Measurements from ENCODE around the gene ZNF783.
"Not testable (repeated sequence)": the region's sequence is repeated elsewhere in the genome, so short reads cannot be mapped to it uniquely, and the experiment has no call there.

The ZNF783 gene

DNA sequence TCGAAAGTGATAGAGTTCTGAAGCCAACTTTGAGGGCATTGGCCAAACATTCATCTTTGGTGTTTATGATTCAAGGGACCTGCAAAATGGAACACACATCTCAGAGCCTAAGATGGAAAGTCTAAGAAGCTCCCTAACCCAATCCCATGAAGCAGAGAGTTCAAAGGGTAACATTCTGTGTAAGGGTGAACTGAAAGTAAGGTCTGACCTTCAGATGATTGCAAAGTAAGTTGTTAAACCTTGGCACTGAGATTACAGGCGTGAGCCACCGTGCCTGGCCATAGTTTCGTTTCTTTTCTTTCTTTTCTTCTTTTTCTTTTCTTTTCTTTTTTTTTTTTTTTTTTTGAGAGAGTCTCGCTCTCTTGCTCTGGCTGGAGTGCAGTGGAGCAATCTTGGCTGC lies 20.3 kb upstream of the ZNF783 start:
- DNase-seq: no peak

DNA sequence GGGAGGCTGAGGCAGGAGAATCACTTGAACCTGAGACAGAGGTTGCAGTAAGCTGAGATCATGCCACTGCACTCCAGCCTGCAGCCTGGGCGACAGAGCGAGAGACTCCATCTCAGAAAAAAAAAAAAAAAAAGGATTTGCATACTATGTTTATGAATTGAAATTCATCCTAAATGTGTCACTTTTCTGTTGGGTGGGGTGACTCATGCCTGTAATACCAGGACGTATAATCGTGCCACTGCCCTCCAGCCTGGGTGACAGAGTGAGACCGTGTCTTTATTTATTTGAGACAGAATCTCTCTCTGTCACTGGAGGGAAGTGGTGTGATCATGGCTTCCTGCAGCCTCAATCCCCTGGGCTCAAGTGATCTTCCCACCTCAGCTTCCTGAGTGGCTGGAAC lies 16.8 kb upstream of the ZNF783 start:
- peak; percentile 42 for DNase-seq

DNA sequence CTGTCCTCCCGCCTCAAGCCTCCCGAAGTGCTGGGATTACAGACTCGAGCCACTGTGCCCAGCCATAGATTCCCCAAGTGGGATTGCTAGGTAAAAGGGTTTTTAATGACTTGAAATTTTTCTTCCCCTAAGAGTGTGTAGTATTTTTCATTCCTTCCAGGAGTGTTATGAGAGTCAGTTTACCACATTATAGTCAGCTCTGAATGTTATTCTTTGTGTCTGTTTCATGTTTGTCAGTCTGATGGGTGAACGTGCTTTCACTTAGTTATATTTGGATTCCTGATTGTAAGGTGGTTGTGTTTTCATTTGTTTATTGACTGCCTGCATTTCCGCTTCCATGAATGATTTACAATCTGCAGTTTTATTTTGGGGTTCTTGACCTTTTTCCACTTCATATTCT lies 16.3 kb upstream of the ZNF783 start:
- DNase-seq: no peak

DNA sequence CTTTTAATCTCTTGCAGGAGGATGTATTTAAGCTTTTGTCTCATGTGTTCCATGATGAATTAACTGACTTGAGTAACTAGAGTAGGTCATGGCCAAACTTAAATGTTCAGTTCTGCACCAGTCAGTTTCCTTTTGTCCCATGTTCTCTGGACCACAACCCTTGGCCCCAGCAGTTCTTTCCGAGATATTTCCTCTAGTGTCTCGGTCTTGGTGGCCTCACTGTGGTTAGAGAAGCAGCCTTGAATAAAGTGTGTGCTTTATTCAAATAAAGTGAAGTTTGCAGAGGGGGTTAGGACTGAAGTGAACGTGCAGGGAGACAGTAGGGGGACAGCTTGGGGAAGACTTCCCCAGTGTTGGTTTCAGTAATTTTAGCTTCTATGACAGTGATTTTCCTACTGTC lies 13.2 kb upstream of the ZNF783 start:
- DNase-seq: no peak

DNA sequence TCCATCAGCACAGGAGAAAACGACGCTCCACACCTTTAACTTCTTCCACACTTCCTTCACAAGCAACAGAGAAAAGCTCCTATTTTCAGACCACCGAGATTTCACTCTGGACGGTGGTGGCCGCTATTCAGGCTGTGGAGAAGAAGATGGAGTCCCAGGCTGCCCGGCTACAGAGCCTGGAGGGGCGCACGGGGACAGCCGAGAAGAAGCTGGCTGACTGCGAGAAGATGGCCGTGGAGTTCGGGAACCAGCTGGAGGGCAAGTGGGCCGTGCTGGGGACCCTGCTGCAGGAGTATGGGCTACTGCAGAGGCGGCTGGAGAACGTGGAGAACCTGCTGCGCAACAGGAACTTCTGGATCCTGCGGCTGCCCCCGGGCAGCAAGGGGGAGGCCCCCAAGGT lies 11.8 kb upstream of the ZNF783 start:
- not testable (repeated sequence) for DNase-seq

DNA sequence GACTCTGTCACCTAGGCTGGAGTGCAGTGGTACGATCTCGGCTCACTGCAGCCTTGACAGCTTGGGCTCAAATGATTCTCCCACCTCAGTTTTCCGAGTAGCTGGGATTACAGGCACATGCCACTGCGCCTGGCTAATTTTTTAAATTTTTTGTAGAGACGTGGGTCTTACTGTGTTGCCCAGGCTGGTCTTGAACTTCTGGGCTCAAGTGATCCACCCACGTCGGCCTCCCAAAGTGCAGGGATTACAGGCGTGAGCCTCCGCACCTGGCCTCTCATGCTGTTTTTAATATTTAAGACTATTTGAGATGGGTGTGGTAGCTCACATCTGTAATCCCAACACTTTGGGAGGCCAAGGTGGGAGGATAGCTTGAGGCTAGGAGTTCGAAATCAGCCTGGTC lies 10.5 kb upstream of the ZNF783 start:
- not testable (repeated sequence) for DNase-seq

DNA sequence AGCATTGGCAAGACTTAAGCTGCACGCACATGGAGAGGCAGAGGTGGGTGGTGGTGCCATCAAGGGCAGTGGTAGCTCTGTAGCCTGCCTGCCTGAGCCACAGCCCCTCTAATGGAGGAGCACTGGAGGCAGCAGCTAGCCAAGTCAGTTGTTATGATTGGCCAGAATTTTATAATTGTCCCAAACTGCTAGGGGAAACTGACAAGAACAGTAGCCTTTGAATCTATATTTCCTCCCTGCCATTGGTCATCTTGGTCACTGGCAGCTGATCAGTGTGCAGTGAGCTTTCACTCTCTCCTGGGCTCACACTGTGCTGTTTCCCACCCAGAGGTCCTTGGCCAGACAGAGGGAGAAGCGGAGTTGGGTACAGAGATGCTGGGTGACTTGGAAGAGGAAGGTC lies 9.6 kb upstream of the ZNF783 start:
- no peak for DNase-seq

DNA sequence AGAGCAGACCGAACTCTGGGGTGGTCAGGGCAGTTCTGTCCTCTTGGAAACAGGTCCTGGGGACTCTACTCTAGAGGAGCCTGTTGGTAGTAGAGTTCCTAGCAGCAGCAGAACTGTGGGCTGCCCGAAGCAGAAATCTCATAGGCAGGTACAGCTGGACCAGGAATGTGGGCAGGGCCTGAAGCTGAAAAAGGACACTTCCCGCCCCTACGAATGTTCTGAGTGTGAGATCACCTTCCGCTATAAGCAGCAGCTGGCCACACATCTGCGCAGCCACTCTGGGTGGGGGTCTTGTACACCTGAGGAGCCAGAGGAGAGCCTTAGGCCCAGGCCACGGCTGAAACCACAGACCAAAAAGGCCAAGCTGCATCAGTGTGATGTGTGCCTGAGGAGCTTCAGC lies 8.3 kb upstream of the ZNF783 start:
- DNase-seq: no peak

DNA sequence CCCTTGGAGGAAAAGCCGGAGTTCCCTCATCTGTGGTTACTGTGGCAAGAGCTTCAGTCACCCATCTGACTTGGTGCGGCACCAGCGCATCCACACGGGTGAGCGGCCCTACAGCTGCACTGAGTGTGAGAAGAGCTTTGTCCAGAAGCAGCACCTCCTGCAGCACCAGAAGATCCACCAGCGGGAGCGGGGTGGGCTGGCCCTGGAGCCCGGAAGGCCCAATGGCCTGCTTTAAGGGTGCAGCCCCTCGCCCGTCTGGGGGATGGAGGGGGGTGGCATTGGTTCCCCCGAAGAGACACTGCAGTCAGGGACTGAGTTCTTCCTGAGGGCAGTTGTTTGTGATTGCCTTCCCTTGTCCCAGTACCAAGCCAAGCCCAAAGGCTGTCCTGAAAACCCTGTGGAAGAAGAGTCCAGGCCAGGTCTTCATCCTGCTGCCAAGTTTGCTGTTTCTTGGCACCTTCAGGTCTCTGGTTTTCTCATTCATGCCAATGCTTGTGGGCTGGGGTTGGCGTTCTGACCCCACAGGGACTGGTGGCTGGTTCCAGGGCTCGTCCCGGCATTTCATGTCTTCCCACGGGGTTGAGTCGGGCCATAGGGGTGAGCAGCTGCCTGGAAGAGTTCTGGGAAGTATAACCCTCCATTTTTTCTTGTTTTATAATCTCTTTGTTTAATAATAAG lies 7.7 kb upstream of the ZNF783 start:
- no peak for DNase-seq

DNA sequence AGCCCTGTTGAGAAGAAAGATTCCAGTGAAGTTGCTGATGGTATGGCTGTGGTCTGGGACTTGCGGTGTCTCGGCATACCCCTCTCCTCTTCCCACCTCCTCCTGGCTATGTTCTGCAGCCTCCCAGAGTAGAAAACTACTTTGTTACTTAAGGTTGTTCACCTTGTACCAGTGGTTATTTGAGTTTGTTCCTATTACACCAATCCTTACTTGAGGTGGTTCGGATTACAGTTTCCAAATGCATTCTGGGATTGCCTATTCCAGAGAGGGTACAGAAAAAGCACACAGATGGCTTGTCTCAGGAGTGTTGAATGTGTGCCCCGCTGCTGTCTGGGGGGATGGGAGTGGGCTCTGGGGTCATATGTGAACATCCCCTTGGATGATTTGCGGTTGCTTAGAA lies 6.8 kb upstream of the ZNF783 start:
- DNase-seq: no peak

DNA sequence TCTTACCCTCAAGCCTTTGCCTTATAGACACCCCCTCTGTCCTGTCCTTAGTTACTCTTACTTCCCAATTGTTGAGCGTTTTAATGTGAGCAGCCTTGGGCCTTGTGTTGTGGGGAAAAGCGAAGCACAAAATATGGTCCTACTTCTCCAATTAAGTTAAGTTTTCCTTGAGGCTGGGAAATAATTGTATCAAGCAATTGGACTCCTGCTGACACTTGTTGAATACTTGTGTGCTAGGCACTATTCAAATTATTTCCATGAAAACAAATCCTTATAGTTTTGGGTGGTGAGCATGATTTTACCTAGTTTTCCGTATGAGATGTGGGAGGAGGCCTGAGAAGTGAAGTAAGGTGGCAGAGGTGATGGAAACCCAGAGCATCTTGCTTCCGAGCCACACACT lies 5.4 kb upstream of the ZNF783 start:
- DNase-seq: no peak

DNA sequence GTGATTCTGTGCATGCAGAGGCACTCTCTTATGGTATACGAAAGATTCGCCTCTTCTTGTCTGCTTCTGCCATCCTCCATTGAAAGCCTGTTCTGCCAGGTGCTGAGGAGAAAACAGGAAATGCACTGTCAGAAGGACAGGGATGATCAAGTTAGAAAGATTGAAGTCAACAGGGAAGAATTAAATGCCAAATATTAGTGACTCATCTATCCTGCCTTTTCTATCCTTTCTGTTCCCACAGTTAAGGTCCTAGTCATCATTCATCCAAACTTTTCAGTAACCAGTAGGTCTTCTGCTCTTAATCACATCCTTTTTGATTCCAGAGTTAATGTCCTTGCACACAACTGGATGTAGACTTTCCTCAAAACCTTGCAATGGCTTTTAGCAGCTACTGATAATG lies 4.8 kb upstream of the ZNF783 start:
- no peak for DNase-seq

DNA sequence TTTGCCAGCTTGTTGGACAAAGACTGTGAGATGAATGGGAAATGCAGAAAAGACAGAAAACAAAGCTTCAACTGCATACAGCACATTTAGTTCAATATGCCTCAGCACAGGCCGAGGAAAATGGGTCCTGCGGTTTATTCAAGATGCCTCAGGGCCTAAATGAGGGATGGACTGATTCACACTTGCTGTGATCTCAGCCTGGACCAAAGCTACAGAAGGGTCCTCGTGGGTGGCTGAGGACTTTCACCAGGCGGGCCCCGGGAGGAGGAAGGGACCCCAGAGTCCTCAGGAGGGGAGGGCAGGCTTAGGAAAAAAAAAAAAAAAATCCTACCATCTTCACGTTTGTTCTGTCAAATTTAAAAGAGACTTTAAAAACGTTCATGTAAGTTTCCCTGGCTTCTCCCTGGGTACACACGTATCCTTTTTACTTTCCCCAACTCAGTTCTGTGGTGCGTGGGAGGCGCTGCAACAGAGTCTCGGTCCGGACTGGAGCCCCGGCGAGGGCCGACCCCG lies 624 bp upstream of the ZNF783 start:
- no peak for DNase-seq

DNA sequence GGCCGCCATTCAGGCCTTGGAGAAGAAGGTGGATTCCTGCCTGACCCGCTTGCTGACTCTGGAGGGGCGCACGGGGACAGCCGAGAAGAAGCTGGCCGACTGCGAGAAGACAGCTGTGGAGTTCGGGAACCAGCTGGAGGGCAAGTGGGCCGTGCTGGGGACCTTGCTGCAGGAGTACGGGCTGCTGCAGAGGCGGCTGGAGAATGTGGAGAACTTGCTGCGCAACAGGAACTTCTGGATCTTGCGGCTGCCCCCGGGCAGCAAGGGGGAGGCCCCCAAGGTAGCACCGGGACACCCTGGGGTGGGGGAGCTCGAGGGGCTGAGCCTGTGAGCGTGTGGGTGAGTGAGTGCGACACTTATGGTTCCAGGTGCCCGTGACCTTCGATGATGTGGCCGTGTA lies 4.5 kb downstream of the ZNF783 start:
- no peak for DNase-seq

DNA sequence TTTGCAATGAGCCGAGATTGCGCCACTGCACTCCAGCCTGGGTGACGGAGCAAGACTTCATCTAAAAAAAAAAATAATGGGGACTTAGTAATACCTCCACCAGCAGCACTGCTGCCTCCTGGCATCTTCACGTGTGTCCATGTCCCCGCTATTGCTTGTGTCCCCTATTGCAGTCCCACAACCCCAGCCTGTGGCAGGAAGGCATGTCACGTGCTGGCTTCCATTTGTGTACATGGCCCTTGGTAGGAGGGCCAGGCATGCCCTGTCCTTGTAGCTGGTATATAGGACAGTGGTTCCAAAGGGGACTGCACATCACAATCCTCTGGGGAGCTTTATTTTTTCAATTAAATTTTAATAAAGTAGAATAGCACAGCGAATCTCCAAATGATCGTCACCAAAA lies 5.7 kb downstream of the ZNF783 start:
- DNase-seq: no peak

DNA sequence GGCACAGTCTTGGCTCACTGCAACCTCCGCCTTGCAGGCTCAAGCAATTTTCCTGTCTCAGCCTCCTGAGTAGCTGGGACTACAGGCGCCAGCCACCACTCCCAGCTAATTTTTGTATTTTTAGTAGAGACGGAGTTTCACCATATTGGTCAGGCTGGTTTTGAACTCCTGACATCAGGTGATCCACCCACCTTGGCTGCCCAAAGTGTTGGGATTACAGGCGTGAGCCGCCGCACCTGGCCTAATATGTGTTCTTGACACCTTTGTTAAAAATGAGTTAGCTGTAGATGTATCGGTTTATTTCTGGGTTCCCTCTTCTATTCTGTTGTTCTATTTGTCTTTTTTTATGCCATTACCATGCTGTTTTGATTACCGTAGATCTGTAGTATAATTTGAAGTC lies 12.4 kb downstream of the ZNF783 start:
- DNase-seq: not testable (repeated sequence)

DNA sequence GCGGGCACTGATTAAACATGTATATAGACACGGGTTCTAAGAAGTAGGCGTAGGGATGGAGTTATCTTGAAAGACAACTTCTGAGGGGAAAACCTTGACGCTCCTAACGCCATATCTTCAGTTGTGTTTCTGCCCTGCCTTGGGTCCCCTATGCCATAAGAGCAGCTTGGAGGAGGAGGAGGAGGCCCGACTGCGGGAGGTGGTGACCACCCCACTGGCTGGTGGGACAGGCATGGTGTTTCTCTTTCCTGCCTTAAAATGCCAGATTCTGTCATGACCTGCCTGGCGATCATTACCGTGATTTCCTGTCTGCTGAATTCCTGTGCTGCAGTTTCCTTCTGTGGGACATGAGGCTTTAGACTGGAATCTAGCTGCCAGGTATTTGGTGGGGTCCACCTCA lies 15.9 kb downstream of the ZNF783 start:
- no peak for DNase-seq

DNA sequence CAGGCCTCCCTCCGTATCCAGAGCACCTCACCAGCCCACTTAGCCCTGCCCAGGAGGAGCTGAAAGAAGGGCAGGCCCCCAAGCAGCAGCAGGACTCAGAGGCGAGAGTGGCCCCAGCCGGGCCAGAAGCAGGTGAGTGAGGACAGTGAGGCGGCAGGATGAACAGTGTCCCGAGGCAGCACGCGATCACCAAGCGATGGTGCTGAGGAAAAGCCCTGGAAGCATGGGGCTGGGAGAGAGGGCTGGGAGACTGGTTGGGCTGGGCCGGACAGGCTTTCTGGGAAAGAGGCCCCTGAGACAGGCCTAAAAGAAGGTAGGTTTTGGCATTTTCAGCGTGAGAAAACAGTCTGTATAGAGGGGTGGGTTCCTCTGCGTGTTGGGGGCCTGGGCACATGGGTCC lies 16.4 kb downstream of the ZNF783 start:
- DNase-seq: no peak

DNA sequence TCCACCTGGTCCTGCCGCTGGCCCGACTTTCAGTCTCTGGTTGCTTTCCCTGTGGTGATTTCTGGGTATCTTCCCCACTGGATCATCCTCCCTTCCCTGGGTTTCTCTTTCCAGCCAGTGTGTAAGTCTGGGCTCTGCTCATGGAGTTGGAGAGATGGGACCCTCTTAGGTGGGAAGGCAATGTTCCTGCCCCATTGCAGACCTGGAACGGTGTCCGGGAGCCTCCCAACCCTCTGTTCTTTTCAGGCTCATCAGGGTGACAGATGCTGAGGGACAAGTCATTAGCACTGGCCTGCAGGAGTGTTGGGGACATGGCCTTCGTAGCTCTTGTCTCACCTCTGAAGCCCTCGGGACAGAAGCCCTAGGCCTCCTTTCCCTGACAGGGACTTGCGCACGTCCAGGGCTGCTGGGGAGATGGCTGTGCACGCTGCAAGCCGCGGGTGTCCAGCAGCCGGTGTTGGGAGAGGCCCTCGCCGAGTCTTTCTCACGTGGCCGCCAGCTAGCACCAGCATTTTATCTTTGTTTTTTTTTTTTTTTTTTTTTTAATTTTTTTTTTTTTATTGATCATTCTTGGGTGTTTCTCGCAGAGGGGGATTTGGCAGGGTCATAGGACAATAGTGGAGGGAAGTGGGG lies 17.2 kb downstream of the ZNF783 start:
- DNase-seq: no peak

DNA sequence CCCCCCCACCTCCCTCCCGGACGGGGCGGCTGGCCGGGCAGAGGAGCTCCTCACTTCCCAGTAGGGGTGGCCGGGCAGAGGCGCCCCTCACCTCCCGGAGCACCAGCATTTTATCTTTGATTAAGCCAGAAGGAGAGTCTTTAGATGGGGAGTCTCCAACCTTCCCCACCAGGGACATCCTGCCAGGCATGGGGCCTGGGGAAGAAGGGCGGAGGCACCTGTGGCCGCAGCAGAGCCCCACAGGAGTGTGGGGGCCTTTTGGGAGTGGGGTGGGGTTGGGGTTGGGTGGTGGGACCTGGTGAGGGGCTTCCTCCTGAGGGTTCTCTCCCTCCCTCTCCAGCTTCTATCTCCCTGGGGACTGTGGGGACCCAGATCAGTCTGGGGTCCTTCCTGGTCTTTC lies 18.2 kb downstream of the ZNF783 start:
- DNase-seq: no peak

DNA sequence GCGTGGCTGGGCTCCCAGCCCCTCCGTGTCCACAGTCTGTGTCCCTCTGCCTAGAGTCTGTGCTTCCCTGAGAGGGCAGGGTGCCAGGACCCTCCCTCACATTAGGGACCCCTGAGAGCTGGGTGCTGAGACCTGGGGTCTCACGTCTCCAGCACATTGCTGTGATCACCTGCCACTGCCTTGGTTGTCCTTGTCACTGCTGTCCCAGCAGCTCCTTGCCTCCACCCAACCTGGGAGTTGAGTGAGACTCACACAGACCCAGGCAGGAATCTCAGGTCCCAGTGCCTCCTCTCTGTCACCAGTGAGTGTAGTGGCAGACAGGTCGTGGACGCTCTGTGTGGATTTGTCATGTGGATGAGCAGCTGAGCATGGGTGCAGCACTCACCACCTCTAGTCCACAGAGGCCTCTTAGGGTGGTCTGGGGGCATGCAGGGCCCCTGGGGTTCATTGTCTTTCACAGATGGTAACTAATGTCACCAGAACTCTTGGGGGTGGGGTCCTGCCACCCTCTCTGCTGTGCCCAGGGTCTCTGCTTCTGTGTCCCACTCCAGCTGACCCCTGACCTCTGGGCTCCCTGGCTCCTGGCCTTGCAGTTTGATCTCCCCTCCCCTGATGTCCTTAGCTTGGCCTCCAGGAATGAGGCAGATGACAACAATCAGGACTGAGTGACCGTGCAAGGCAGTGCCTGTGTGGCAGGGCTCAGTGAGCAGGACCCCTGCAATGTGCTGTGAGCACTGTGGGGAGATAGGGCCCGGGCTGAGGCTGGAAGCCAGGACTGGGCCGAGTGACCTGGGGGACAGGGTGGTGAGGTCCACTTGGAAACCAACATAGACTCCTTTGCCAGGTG lies 18.9 kb downstream of the ZNF783 start:
- no peak for DNase-seq

DNA sequence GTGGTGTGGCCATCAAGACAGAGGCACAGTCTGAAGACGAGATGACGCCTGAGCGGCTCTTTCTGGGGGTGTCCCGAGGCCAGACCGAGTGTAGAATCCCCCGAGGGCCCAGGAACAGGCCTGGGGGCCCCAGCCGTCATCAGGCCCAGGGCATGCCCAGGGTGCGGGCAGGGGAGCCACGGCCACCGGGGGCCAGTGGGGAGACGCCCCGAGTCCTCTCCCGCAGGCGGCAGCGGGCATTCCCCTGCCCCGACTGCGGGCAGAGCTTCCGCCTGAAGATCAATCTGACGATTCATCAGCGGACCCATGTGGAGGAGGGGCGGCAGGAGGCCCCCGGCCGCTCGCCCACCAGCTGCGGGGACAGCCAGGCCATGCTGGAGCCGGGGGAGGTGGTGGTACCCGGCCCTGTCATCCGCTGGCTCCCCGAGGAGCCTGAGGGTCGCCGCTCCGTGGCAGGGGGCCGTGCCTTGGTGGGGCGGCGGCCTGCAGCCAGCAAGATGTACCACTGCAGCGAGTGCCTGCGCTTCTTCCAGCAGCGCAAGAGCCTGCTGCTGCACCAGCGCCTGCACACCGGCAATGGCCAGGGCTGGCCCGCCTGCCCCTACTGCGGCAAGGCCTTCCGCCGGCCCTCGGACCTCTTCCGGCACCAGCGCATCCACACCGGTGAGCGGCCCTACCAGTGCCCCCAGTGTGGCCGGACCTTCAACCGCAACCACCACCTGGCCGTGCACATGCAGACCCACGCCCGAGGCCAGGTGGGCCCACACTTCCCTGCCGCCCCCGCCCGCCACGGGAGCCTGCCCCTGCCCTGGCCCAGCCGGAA lies 19.7 kb downstream of the ZNF783 start:
- no peak for DNase-seq

DNA sequence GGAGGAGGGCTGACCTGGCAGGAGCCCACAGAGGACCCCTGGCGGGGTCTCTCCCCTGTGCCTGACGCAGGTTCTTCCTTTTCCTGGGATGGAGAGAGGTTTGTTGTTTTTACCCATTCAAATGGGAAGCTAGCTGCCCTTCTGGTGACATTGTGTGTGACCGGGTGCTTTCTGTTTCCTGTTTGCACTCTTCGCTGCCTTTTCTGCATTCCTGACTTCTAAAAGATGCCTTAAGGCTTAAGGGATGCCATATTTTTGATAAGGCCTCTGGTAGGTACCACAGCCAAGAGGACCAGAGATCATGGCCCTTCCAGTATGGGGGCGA lies 20.3 kb downstream of the ZNF783 start:
- no peak for DNase-seq

Measured in inflammatory macrophage treated with lipopolysaccharide for 4 hours (primary cell).